Fibroblast of pulmonary artery (primary cell): Measurements from ENCODE around the gene MPHOSPH9.
A peak's percentile ranks its signal among the peaks of the same experiment; 100 is the strongest.

Experiments
- DNase-seq: peaks from one replicate; pipeline ENCODE4 v3.0.0-alpha.2; 2010; ENCODE audit warnings: low read depth
- H3K4me3 ChIP-seq: replicated peaks from 2 replicates; pipeline ENCODE4 v1.5.1; 2011; ENCODE audit warnings: low read depth, mild to moderate bottlenecking, control low read depth, low read length, moderate library complexity
- TF ChIP-seq, protein P1 (sequence below): IDR thresholded peaks from 2 replicates; pipeline ENCODE4 v1.5.1; 2011; ENCODE audit warnings: mild to moderate bottlenecking, control low read depth, low read length, inconsistent platforms; ENCODE audit errors: missing control alignments

Gene MPHOSPH9

DNA sequence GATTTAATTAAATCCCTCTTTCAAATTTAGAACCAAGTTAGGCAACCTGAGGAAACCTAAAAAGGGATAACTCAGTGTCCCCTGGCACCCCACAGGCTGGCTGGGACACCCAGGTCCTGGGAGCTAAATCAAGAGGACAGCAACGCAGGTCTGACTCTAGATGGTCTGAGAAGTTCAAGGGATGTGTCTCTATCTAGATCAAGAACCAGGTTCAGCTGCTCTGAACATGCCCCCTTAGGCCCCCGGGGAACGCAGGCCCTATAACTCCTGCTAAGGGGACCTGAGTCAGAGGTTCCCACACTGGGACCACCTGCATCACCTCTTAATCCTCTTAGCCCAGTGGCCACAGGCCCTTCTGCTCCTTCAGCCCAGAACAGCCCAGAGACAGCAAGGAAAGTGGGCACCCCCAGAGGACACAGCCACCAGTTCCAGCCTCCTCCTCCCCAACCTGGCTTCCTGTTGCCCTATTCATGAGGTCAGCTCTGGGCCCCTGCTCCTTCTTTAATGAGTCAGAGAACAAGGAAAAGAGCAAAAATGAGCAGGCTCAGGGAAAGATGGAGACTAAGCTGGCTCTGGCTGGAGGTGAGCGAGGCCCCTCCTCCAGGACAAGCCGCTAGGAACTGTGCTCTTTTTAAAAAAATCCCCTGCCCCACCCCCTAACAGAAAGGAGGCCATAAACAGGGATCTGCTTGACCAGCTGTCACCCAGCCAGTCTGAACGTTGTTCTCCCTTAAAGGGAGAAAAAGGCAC lies 92.8 kb downstream of the MPHOSPH9 start:
- DNase-seq, result peak; percentile 29
- TF ChIP-seq, protein P1, sequence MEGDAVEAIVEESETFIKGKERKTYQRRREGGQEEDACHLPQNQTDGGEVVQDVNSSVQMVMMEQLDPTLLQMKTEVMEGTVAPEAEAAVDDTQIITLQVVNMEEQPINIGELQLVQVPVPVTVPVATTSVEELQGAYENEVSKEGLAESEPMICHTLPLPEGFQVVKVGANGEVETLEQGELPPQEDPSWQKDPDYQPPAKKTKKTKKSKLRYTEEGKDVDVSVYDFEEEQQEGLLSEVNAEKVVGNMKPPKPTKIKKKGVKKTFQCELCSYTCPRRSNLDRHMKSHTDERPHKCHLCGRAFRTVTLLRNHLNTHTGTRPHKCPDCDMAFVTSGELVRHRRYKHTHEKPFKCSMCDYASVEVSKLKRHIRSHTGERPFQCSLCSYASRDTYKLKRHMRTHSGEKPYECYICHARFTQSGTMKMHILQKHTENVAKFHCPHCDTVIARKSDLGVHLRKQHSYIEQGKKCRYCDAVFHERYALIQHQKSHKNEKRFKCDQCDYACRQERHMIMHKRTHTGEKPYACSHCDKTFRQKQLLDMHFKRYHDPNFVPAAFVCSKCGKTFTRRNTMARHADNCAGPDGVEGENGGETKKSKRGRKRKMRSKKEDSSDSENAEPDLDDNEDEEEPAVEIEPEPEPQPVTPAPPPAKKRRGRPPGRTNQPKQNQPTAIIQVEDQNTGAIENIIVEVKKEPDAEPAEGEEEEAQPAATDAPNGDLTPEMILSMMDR, result no peak
- H3K4me3 ChIP-seq, result no peak overlapping the region

DNA sequence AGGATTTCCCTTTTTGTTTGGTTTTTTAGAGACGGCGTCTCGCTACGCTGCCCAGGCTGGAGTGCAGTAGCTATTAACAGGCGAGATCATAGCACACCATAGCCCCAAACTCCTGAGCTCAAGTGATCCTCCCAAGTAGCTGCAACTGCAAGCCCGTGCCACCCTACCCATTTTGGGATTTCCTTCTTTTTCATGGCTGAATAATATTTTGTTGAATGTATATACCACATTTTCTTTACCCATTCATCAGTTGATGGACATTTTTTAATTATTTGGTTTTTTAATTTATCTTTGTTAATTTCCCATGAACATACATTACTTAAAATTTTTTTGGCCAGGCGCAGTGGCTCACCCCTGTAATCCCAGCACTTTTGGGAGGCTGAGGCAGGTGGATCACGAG lies 97.3 kb downstream of the MPHOSPH9 start:
- no peak for DNase-seq
- no peak overlapping the region for H3K4me3 ChIP-seq
- TF ChIP-seq, protein P1, result no peak

DNA sequence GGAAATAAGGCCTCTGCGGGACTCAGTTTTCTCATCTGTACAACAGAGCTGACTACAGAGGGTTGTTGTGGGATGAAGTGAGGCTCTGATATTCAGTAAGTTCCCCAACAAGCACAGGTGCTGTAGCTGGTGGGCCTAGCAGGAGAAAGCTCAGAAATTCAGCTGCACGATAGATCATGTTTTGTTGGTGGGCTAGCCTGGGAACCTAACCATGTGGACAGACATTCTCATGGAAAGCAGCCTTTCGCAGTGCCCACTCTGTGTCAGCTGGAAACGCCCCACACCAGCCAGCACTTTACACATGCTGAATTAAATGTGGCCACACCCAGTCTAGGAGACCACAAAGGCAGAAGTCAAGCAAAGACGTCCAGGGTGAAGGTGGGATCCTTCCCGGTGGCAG lies 98.1 kb downstream of the MPHOSPH9 start:
- TF ChIP-seq, protein P1, result no peak

DNA sequence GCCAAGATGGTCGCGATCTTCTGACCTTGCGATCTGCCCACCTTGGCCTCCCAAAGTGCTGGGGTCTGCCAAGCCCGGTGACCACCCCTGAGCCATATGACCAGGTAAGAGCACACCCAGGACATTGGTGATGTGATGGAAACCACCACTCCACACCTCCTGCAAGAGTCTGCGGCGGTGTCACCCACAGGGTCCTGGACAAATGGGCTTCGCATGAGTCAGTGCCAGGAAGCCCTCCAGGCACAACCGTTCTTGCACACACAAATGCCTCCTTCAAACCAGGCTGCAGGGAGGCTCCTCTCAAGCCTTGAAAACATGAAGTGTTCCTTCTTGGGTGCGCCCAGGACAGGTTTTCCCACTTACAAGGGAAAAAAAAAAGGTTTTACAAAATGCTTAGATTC lies 98.7 kb downstream of the MPHOSPH9 start:
- DNase-seq, result no peak
- TF ChIP-seq, protein P1, result no peak
- no peak overlapping the region for H3K4me3 ChIP-seq

More for the DNA sequence above, 98.1 kb downstream of the MPHOSPH9 start:
- DNase-seq, result no peak
- H3K4me3 ChIP-seq, result no peak overlapping the region

DNA sequence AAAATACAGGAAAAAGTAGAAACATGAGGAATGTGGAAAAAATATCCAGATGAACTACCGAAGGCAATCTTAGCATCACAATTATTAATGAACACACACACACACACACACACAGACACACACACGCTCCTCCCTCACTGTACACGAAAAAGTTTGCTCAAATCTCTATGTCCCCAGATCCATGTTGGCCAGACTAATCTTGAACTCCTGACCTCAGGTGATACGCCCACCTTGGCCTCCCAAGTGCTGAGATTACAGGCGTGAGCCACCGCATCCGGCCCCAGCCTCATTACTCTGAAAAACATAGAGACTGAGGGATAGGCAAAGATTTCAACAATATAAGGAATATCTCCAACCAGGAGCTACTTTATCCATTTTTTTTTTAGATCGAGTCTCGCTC lies 99.2 kb downstream of the MPHOSPH9 start:
- TF ChIP-seq, protein P1, result no peak
- H3K4me3 ChIP-seq, result no peak overlapping the region
- no peak for DNase-seq

DNA sequence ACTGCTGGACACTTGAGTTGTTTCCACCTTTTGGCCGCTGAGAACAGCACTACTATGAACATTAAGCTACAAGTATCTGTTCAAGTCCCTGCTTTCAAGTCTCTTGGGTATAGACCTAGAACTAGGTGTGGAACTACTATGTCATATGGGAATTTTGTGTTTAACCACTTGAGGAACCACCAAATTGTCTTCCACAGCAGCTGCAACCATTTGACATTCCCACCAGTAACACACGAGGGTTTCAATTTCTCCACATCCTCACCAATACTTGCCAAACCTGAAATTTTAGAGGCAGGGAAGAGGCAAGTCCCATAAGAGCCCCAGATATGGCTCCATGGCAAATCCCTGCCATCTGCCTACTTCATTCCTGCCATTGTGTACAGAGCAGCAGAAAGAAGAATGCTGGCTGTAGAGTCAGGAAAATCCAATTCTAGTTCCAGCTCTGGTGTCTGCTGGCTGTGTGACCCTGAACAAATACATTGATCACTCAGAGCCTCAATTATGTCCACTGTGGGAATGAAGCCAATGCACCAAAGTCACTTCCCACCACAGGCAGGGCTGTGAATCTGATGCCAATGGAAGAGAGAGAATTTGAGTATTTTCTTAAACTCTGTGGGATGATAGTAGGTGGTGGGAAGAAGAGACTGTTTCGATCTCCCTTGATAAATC lies 99.9 kb downstream of the MPHOSPH9 start:
- no peak overlapping the region for H3K4me3 ChIP-seq
- TF ChIP-seq, protein P1, result no peak
- no peak for DNase-seq

DNA sequence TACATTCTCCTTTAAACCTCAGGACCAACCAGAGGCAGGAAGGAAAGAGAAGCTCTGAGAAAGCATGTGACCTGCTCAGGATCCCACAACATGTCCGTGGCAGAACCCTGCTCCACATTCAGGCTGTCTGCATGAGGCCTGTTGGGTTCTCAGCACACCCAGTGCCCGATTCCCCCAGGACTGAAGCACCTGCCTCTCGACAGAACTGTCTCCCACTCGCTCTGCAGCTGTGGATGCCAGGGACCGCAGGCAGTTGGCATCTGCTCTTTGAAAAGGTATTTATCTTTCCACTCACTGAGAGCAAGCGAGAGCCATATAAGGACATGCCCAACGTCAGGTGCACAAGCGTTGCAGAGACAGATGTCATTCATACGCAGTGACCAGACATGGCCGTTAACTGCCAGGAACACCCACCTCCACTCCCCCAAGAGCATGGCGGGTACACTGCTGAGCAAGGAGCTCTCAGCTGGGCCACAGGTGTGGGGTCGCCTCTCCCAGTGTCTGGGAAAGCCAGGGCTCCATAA lies 101.0 kb downstream of the MPHOSPH9 start:
- TF ChIP-seq, protein P1, result no peak

More for the DNA sequence above, 101.0 kb downstream of the MPHOSPH9 start:
- no peak for DNase-seq
- H3K4me3 ChIP-seq, result no peak overlapping the region
